Astrocyte (in vitro differentiated cells and primary cell): ENCODE results near the gene NCOA5.

ENCODE experiments used
- EZH2 ChIP-seq: IDR thresholded peaks from 2 replicates; pipeline ENCODE4 v1.6.1; 2012; ENCODE audit warnings: mild to moderate bottlenecking, low read length, inconsistent platforms; ENCODE audit not compliant: insufficient read depth
- TF ChIP-seq, protein P1 (sequence below): IDR thresholded peaks from 2 replicates; pipeline ENCODE4 v1.5.1; 2011; ENCODE audit warnings: low read depth, mild to moderate bottlenecking, inconsistent platforms, low read length, moderate library complexity; ENCODE audit not compliant: insufficient read depth

DNA sequence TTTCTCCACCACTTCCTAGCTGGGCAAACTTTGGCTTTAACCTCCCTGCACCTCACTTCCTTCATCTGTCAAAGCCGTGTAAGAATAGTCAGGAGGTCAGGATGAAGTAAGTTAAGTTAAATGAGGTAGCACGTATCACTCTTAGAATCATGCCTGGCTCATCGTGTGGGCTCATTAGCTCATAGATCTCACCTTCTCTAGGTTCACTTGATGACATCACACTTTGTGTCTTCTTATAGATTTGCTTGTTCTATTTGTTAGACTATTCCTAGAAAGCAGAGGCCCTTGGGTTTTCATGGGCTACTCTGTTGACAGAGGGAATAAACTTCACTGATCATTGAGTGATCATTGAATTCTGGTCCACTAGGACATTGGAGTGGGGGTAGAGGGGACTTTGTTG lies 12.2 kb upstream of the NCOA5 start:
- TF ChIP-seq, protein P1, sequence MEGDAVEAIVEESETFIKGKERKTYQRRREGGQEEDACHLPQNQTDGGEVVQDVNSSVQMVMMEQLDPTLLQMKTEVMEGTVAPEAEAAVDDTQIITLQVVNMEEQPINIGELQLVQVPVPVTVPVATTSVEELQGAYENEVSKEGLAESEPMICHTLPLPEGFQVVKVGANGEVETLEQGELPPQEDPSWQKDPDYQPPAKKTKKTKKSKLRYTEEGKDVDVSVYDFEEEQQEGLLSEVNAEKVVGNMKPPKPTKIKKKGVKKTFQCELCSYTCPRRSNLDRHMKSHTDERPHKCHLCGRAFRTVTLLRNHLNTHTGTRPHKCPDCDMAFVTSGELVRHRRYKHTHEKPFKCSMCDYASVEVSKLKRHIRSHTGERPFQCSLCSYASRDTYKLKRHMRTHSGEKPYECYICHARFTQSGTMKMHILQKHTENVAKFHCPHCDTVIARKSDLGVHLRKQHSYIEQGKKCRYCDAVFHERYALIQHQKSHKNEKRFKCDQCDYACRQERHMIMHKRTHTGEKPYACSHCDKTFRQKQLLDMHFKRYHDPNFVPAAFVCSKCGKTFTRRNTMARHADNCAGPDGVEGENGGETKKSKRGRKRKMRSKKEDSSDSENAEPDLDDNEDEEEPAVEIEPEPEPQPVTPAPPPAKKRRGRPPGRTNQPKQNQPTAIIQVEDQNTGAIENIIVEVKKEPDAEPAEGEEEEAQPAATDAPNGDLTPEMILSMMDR, result no peak
- no peak for TF ChIP-seq EZH2
